ENCODE results near the gene PARP4. TPM values are rescaled to one million over a fixed set of nuclear protein-coding genes. Genes with fewer than 3 reads are reported as not detected.
A peak's percentile ranks its signal among the peaks of the same experiment; 100 is the strongest.
"Not testable (repeated sequence)": the region's sequence is repeated elsewhere in the genome, so short reads cannot be mapped to it uniquely, and the experiment has no call there.

PARP4 gene
- 25.6 TPM for total RNA-seq
- long read RNA-seq, full-length matches to known transcripts: 1 of 8 reads
- long read RNA-seq, partial matches to known transcripts: 7 of 8 reads
- long read RNA-seq, other reads (novel, unspliced or antisense): 0 of 8 reads

DNA sequence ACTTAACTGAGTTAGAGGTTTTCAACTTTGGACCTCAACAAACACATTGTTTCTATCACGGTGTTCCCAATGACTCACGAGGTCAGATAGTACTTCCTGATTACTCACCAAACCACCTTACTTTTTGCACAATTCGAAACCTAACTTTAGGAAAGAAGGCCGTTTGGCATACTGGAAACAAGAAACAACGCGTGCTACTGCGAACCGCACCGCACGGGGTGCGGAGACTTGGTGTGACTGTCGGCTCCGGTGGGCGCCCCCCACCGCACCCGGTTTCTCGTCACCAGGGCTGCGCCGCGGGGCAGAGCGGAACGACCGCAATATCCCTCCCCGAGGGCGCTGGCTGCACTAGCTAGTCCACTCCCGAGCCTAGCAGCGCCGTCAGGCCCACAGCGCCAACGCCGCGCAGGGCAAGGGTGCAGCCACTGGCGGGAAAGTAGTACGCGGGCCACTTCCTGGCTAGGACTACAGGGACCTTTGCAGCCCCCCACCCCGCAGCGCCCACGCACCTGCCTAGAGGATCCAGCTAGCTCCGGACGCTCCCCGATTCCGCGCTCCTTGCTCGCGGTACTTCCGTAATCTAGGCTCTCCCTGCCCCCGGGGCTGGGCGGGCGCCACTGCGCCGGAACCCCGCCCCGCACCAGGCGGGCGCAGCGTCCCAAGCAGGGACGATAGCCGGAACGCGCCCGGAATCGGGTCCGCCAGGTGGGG is at the start of gene PARP4:
TSS of gene PARP4 (minus strand) at position 582 of the 711 bp plus-strand sequence. CDS start 9,002 bp downstream, outside the sequence.
- intact Hi-C loops (cut with micrococcal nuclease): no loop called here
- DNase-seq (peak; percentile 87), ATAC-seq (peak; percentile 99)

GRCh38 chr13:24560579-24561187 is 48.1 kb upstream of the PARP4 start:
- intact Hi-C loops (cut with micrococcal nuclease); ATAC-seq; DNase-seq: not testable (repeated sequence)

DNA sequence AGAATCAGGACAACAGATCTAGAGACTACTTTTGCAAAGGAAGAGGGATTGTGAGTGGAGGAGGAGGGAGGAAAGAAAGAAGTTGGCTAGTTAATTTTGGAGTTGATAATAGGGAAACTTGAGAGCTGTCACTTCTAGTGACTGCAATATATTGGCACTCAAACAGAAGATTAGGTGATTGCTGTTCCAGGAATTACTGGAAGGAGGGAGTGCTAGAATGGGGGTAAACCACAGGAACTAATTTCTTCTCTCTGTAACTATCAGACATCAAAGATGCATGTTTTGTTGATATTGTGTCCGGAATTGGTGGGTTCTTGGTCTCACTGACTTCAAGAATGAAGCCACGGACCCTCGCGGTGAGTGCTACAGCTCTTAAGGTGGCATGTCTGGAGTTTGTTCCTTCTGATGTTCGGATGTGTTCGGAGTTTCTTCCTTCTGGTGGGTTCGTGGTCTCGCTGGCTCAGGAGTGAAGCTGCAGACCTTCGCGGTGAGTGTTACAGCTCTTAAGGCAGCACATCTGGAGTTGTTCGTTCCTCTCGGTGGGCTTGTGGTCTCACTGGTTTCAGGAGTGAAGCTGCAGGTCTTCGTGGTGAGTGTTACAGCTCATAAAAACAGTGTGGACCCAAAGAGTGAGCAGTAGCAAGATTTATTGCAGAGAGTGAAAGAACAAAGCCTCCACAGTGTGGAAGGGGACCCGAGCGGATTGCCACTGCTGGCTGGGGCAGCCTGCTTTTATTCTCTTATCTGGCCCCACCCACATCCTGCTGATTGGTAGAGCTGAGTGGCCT is 47.0 kb upstream of the PARP4 start:
- DNase-seq; ATAC-seq; intact Hi-C loops (cut with micrococcal nuclease): not testable (repeated sequence)

GRCh38 chr13:24557081-24557480 is 44.5 kb upstream of the PARP4 start:
- intact Hi-C loops (cut with micrococcal nuclease): no loop called here
- ATAC-seq: no peak
- no peak for DNase-seq

DNA sequence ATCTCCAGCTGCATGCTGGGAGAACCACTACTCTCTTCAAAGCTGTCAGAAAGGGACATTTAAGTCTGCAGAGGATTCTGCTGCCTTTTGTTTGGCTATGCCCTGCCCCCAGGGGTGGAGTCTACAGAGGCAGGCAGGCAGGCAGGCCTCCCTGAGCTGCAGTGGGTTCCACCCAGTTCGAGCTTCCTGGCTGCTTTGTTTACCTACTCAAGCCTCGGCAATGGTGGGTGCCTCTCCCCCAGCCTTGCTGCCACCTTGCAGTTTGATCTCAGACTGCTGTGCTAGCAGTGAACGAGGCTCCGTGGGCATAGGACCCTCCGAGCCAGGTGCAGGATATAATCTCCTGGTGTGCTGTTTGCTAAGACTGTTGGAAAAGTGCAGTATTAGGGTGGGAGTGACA is 41.3 kb upstream of the PARP4 start:
- DNase-seq; ATAC-seq; intact Hi-C loops (cut with micrococcal nuclease): not testable (repeated sequence)

DNA sequence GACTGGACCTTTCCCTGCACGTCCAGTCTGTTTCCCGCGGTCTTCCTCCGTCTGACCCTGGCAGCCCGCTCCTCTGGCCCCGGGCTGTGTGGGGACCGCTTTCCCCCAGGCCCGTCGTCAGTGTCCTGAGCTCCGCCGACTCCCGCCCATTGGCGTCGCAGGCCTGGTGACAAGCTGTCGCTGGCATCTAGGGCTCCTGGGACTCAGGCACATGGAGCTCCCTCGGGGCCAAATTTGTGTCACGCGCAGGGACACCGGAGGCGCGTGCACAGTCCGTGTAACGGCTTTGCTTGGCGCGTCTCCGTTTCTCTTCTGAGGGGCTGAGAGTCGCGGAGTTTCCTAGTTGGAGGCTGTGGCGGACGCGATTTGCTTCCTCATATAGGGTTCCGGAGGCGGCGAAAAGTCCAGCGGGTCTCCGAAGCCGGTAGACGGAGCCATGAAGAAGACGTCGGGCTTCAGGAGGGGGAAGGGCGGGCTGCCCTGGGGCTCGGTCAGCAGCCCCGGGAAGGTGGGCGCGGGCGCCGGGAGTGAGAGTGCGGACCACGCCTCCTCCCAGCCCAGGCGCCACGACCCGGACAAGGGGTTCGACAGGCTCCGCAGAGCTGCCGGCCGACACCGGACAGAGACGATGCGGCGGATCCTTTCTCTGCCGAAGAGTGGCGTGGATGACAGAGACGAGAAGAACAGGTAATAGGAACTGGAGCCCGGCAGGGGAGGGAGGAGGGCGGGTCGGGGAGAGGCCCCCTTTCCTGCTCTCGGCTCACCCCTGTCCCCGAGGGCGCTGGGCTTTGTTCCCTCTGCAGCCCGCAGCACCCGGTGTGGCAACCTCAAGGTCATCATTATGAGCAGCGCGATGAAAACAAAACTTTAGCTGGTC is 29.1 kb upstream of the PARP4 start:
- intact Hi-C loops (cut with micrococcal nuclease): not testable (repeated sequence)
- DNase-seq (peak; percentile 45), ATAC-seq (peak; percentile 63)

DNA sequence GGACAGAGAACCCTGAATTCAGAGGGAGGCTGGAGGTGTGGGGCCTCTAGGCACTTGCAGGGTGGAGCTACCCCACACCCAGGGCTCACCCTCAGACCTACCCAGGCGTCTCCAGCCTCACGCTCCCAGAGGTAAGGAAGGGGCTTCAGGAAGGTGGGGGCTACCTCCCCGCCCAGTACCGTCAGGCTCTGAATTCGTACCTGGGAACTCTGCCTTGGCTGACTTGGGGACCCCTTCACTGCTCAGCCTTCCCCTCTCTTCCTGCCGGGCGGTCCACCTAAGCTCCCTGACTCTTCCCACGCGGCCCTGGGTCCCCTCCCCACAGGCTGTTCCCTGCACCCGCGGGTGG is 28.5 kb upstream of the PARP4 start:
- intact Hi-C loops (cut with micrococcal nuclease): no loop called here
- DNase-seq: no peak
- no peak for ATAC-seq

- DNase-seq: no peak
- peak; percentile 59 for ATAC-seq
- intact Hi-C loops (cut with micrococcal nuclease): no loop called here
Observed at GRCh38 chr13:24540236-24541126, 27.9 kb upstream of the PARP4 start.

DNA sequence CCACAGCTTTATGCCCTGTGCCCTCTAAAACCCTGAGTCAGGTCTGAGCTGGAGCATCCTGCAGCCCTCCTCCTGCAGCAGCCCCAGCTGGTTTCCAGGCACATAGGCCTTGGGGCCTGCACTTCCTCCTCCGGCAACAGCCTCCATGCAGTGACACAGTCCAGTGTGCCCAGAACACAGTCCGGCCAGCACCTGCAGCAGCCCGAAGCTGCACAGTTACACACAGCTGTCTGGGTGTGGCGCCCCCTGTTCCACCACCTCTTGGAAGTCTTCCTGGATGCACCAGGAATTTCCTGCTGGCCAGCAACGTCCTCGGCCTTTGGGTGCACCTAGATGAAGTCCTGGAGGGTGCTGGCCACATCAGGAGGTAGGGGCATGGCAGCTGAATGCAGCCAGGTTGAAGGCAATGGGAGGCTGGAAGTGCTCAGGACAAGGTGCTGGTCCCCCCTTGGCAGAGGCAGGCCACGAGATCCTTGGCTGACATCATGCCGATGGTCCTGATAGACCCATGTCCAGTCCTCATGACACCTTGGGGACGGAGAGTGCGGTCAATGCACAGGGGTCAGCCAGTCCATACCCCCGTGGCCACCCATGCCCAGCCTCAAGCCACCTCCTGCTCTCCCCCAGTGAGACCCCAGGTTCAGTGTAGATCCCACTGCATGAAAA is 27.1 kb upstream of the PARP4 start:
- ATAC-seq: no peak
- intact Hi-C loops (cut with micrococcal nuclease): no loop called here
- no peak for DNase-seq

DNA sequence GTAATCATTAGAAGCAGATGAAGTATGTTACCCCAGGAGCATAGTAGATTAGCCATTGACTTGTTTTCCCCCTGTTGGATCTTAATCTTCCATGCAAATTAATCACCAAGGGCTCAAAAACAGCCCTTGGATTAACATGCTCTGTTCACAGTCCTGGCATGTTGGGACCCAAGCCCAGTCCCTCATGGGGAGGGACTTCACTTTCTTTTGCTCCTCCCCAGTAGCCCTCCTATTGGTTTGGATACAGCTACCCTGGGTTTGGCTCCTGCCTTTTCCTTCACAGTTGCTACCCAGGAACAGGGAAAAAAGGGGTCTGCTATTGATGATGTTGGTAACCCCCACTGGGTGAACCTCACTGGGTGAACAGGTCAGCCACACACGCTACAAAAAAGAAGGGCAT is 16.9 kb upstream of the PARP4 start:
- intact Hi-C loops (cut with micrococcal nuclease): no loop called here
- ATAC-seq: no peak

DNA sequence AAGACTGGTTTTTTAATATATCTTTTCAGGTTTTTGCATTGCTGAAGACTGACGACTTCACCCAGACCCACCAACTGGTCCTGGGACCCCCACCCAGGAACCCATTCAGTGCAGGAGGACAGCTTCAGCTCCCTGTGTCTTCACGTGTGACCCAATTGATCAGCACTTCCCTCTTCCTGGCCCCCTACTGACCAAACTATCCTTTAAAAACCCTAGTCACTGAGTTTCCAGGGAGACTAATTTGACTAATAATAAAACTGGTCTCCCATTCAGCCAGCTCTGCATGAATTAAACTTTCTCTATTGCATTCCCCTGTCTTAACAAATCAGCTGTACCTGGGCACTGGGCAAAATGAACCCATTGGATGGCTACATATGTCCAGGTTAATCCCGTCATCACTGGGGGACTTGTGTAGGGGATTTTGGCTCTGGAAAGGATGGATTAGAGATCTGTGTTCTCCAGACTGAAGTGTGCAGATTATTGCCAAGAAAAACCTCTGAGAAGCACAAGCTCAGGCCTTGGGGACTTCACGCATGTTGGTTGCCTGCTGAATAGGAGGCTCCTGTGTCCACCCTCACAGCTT is 16.3 kb upstream of the PARP4 start:
- ATAC-seq (no peak), DNase-seq (no peak)
- intact Hi-C loops (cut with micrococcal nuclease): no loop called here

More for the DNA sequence above, 16.9 kb upstream of the PARP4 start:
- DNase-seq: no peak

DNA sequence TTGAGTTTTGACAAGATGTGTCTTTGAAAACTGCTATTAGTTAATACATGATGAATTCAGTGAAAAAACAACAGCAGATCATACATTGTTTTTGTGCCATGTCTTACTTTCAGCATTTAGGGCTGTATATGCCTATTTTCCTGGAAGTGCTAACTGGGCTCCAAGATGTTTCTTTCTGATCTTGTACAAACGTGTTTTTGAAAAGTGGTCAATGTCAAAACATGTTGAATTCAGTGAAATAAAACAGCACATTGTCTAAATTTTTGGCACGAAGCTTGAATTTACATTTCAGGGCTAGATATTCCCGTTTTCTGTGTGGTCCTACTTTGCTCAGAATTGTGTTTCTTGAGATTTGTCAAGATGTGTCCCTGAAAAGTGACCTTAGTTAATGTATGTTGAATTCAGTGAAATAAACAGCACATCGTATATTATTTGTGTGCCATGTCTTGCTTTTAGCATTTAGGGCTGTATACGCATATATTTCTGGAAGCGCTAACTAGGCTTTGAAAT is 14.7 kb upstream of the PARP4 start:
- ATAC-seq: no peak
- DNase-seq: no peak
- intact Hi-C loops (cut with micrococcal nuclease): no loop called here

- ATAC-seq (no peak), DNase-seq (no peak)
- intact Hi-C loops (cut with micrococcal nuclease): no loop called here
Observed at GRCh38 chr13:24520733-24521132, 8.2 kb upstream of the PARP4 start.

DNA sequence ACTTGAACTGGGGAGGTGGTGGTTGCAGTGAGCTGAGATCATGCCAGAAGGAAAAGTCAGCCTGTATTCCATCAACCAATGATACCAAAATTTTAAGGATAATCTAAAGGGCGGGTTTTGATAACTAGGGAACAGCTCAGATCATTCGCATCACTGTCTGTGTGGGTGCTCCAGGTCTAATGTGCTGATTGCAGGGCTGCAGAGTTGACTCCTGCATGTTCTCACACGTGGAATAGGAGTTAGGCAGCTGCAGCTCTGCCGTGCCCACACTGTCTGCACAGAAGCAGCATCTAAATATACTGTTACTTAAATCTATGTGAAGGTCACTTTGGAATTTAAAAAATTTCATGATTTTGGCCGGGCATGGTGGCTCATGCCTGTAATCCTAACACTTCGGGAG is 4.3 kb upstream of the PARP4 start:
- intact Hi-C loops (cut with micrococcal nuclease): no loop called here
- no peak for ATAC-seq
- no peak for DNase-seq

- no peak for ATAC-seq
- intact Hi-C loops (cut with micrococcal nuclease): no loop called here
- DNase-seq: no peak
Observed at GRCh38 chr13:24512908-24513213, 283 bp upstream of the PARP4 start.

DNA sequence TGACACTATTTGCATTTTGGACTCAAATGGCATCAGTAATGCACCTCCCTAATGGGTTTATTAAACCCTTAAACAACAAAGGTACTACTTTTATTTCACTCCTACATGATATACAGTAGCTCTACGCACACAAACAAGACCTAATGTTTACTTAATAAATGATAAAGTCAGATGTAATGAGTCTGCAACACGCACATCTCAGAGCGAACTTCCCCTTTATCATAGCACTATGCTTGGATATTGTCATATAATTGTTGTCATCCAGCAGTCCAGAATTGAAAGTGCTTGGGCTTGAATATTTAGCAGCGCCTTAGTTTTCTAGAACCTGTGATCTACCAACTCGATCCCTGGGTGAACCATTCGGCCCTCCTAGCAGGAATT is 772 bp downstream of the PARP4 start:
- no peak for DNase-seq
- peak; percentile 46 for ATAC-seq

More for the DNA sequence above, 772 bp downstream of the PARP4 start:
- intact Hi-C loops (cut with micrococcal nuclease): no loop called here
